ENCODE data around the gene MYT1. TPM values are rescaled to one million over a fixed set of nuclear protein-coding genes. Genes with fewer than 3 reads are reported as not detected.

Gene MYT1
- total and polyA plus RNA-seq, 2 of the 13 experiments (the other 11 are each of a cell fraction or from before 2014, with no cell fraction given): 0.58 to 2.5 TPM

- TF ChIP-seq, protein P1, sequence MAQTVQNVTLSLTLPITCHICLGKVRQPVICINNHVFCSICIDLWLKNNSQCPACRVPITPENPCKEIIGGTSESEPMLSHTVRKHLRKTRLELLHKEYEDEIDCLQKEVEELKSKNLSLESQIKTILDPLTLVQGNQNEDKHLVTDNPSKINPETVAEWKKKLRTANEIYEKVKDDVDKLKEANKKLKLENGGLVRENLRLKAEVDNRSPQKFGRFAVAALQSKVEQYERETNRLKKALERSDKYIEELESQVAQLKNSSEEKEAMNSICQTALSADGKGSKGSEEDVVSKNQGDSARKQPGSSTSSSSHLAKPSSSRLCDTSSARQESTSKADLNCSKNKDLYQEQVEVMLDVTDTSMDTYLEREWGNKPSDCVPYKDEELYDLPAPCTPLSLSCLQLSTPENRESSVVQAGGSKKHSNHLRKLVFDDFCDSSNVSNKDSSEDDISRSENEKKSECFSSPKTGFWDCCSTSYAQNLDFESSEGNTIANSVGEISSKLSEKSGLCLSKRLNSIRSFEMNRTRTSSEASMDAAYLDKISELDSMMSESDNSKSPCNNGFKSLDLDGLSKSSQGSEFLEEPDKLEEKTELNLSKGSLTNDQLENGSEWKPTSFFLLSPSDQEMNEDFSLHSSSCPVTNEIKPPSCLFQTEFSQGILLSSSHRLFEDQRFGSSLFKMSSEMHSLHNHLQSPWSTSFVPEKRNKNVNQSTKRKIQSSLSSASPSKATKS (CRISPR knock-in tag; IDR thresholded peaks at IDR 0.05): no peak
- TF ChIP-seq MEF2D (CRISPR knock-in tag; IDR thresholded peaks at IDR 0.05): no peak
- TF ChIP-seq RXRA (CRISPR knock-in tag; IDR thresholded peaks at IDR 0.05): peak; percentile 98
- no peak for TF ChIP-seq TRIM22 (IDR thresholded peaks at IDR 0.05)
- TF ChIP-seq YEATS4 (CRISPR knock-in tag; IDR thresholded peaks at IDR 0.05; ENCODE audit: borderline replicate concordance): no peak
- no peak for TF ChIP-seq ZNF275 (CRISPR knock-in tag; IDR thresholded peaks at IDR 0.05; ENCODE audit: borderline replicate concordance)
- 0 out of 2 replicates have a peak, but pooled peaks have one; percentile 5 for TF ChIP-seq DMAP1 (CRISPR knock-in tag; IDR thresholded peaks at IDR 0.05)
- no peak for TF ChIP-seq ZNF317 (CRISPR knock-in tag; IDR thresholded peaks at IDR 0.05)
- no peak for TF ChIP-seq ZBTB37 (CRISPR knock-in tag; IDR thresholded peaks at IDR 0.05)
- peak; percentile 65 to 79; a peak in 3 of 4 replicates for TF ChIP-seq EP300 (IDR thresholded peaks at IDR 0.05; ENCODE audit: low read depth in 2 of 2, low read length in 2 of 2)
- peak; percentile 11; the same call in 1 of the 2 replicates for TF ChIP-seq EP300 (CRISPR knock-in tag; IDR thresholded peaks at IDR 0.05; ENCODE audit: borderline replicate concordance)
- TF ChIP-seq ZNF468 (CRISPR knock-in tag; IDR thresholded peaks at IDR 0.05): no peak
- no peak for TF ChIP-seq ZNF354B (CRISPR knock-in tag; IDR thresholded peaks at IDR 0.05)
- TF ChIP-seq ZKSCAN1 (IDR thresholded peaks at IDR 0.05; ENCODE audit: low read length): peak; percentile 98
- TF ChIP-seq ZNF660 (CRISPR knock-in tag; IDR thresholded peaks at IDR 0.05; ENCODE audit: borderline replicate concordance, low read depth): no peak
- peak; percentile 82 for TF ChIP-seq HOXA3 (CRISPR knock-in tag; IDR thresholded peaks at IDR 0.05)
- TF ChIP-seq NFIB (CRISPR knock-in tag; IDR thresholded peaks at IDR 0.05; ENCODE audit: borderline replicate concordance): no peak
- no peak; the same call in none of the 2 replicates for TF ChIP-seq ZNF350 (CRISPR knock-in tag; IDR thresholded peaks at IDR 0.05; ENCODE audit: borderline replicate concordance, low read depth)
- no peak for TF ChIP-seq MATR3 (CRISPR knock-in tag; IDR thresholded peaks at IDR 0.05)
- TF ChIP-seq ZNF770 (CRISPR knock-in tag; IDR thresholded peaks at IDR 0.05): 0 out of 2 replicates have a peak, but pooled peaks have one; percentile 43
These were observed 24.7 kb downstream of the MYT1 start (continued) for GRCh38 chr20:64188682-64189529.

Data from HepG2 (cell line).